Measurements from ENCODE around the gene MPDU1. TPM values are rescaled to one million over a fixed set of nuclear protein-coding genes. Genes with fewer than 3 reads are reported as not detected.

MPDU1 gene
- total and polyA plus RNA-seq, 3 experiments from 2014 or later: 40.5 to 124 (median 115) TPM

GRCh38 chr17:7557147-7557764, 26.4 kb upstream of the MPDU1 start:
- Mint-ChIP-seq H3K27me3 (peaks cover 0 to 4% of the 10 kb centered on the region in 2 donors), H3K4me1 (peaks cover 37 to 42% (median 42%) of the 10 kb centered on the region in 3 donors), H3K36me3 (peaks cover 0 to 26% (median 2%) of the 10 kb centered on the region in 3 donors), H3K27ac (peak overlapping the region in 1 of 8 donors; percentile 42), H3K4me3 (no peak overlapping the region), H3K9me3 (peaks cover 0 to 2% (median 0%) of the 10 kb centered on the region in 5 donors)
- ChIA-PET CTCF (interaction anchor here (1.6 to 2.6 kb wide), 3 partner anchors 34 to 201 kb away, joined by 6 to 10 read pairs (median 9); partner anchors contain the start of gene TMEM95), POLR2A (no interaction called here)
- H3K9me3 ChIP-seq (ENCODE audit: low read length): no peaks in the 10 kb centered on the region
- peaks cover 51% of the 10 kb centered on the region for H3K4me1 ChIP-seq (ENCODE audit: insufficient read depth, low read length)
- H3K4me3 ChIP-seq (ENCODE audit: low read length): no peak overlapping the region
- no peaks in the 10 kb centered on the region for H3K27me3 ChIP-seq (ENCODE audit: insufficient read depth, low read length, poor library complexity, severe bottlenecking)
- H3K27ac ChIP-seq (ENCODE audit: low read depth, low read length): no peak overlapping the region
- H3K36me3 ChIP-seq (ENCODE audit: insufficient read depth, low read length): no peaks in the 10 kb centered on the region
- DNase-seq: no peak

GRCh38 chr17:7557775-7558543, 25.7 kb upstream of the MPDU1 start:
- Mint-ChIP-seq H3K4me1 (peaks cover 37 to 42% (median 42%) of the 10 kb centered on the region in 3 donors), H3K27me3 (peaks cover 0 to 4% of the 10 kb centered on the region in 2 donors), H3K4me3 (no peak overlapping the region), H3K36me3 (peaks cover 0 to 30% (median 3%) of the 10 kb centered on the region in 3 donors), H3K9me3 (peaks cover 0 to 2% (median 0%) of the 10 kb centered on the region in 5 donors), H3K27ac (peak overlapping the region in 4 of 8 donors; percentile 42 to 66 (median 50))
- no peak for DNase-seq
- Histone ChIP-seq H3K4me1 (ENCODE audit: insufficient read depth, low read length) (peaks cover 51% of the 10 kb centered on the region), H3K4me3 (ENCODE audit: low read length) (no peak overlapping the region), H3K36me3 (ENCODE audit: insufficient read depth, low read length) (no peaks in the 10 kb centered on the region), H3K9me3 (ENCODE audit: low read length) (no peaks in the 10 kb centered on the region), H3K27me3 (ENCODE audit: insufficient read depth, low read length, poor library complexity, severe bottlenecking) (no peaks in the 10 kb centered on the region), H3K27ac (ENCODE audit: low read depth, low read length) (no peak overlapping the region)
- ChIA-PET POLR2A (no interaction called here), CTCF (interaction anchor here (1.6 to 2.6 kb wide), 4 partner anchors 31 to 202 kb away, joined by 6 to 10 read pairs (median 8); partner anchors contain the start of genes SOX15 and TMEM95)

- no peaks in the 10 kb centered on the region for H3K9me3 ChIP-seq (ENCODE audit: low read length)
- H3K27ac ChIP-seq (ENCODE audit: low read depth, low read length): no peak within 1 kb of the TSS
- Mint-ChIP-seq H3K36me3 (peaks cover 0 to 28% (median 3%) of the 10 kb centered on the region in 3 donors), H3K4me3 (peak within 1 kb of the TSS in 4 of 7 donors; percentile 16 to 89 (median 56)), H3K27ac (peak within 1 kb of the TSS in 6 of 8 donors; percentile 29 to 93 (median 50)), H3K9me3 (peaks cover 0 to 2% (median 0%) of the 10 kb centered on the region in 5 donors), H3K27me3 (peaks cover 0 to 4% of the 10 kb centered on the region in 2 donors), H3K4me1 (peaks cover 31 to 38% (median 36%) of the 10 kb centered on the region in 3 donors)
- H3K27me3 ChIP-seq (ENCODE audit: insufficient read depth, low read length, poor library complexity, severe bottlenecking): no peaks in the 10 kb centered on the region
- ChIA-PET CTCF (interaction anchor here (1.7 to 3.9 kb wide), 3 partner anchors 31 to 203 kb away, joined by 6 to 37 read pairs (median 9); partner anchors contain the start of genes SOX15 and TMEM95), POLR2A (interaction anchor here (0.5 kb wide), 1 partner anchor 38 kb away, joined by 10 read pairs; no protein-coding TSS in a partner anchor)
- no peak within 1 kb of the TSS for H3K4me3 ChIP-seq (ENCODE audit: low read length)
- peaks cover 46% of the 10 kb centered on the region for H3K4me1 ChIP-seq (ENCODE audit: insufficient read depth, low read length)
- DNase-seq: peak in 1 of 5 donors; percentile 42
- peaks cover 1% of the 10 kb centered on the region for H3K36me3 ChIP-seq (ENCODE audit: insufficient read depth, low read length)
Observed at GRCh38 chr17:7558544-7559319, 24.9 kb upstream of the MPDU1 start, which contains the start of gene TNFSF13. Gene TNFSF13 (plus strand): TSS chr17:7558750. CDS start chr17:7559040, 290 bp downstream.

DNA sequence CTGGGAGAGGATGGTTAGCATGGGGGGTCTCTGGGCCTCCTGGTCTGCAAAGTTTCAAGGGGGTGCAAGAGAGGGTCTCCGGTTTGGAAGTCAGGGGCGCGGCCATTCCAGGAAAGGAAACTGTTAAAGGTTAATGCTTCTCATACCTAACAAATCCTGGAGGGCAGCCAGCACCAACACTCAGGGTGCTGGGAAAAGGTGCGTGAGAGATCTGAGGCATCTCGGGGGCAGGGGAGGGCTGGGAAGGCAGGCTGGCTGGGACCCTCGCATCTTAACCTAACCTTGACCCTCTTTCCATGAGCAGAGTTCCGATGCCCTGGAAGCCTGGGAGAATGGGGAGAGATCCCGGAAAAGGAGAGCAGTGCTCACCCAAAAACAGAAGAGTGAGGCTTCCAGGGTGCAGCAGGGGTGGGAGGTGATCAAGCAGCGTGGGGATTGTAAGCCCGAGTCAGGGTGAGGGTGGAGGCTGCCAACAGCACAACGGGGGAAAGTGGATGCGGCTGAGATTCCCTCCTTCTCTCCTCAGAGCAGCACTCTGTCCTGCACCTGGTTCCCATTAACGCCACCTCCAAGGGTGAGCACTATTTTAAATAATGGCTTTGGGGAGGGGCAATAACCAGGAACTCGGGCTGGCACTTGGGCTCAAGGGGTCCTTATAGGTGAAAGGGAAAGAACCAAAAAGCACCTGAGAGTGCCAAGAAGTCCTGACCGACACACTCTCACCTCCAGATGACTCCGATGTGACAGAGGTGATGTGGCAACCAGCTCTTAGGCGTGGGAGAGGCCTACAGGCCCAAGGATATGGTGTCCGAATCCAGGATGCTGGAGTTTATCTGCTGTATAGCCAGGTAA, 24.1 kb upstream of the MPDU1 start:
- CTCF ChIA-PET: interaction anchor here (1.0 to 3.9 kb wide), 25 partner anchors 10 to 263 kb away, joined by 3 to 75 read pairs (median 9); partner anchors contain the start of genes ACAP1, CHRNB1, MPDU1 and NEURL4
- Mint-ChIP-seq H3K4me3 (peak overlapping the region in 3 of 7 donors; percentile 38 to 89 (median 73)), H3K27ac (peak overlapping the region in 5 of 8 donors; percentile 29 to 99 (median 93)), H3K36me3 (peaks cover 0 to 33% (median 5%) of the 10 kb centered on the region in 3 donors), H3K27me3 (peaks cover 0 to 4% of the 10 kb centered on the region in 2 donors), H3K9me3 (peaks cover 0 to 2% (median 0%) of the 10 kb centered on the region in 5 donors), H3K4me1 (peaks cover 29 to 41% (median 32%) of the 10 kb centered on the region in 3 donors)
- H3K36me3 ChIP-seq (ENCODE audit: insufficient read depth, low read length): peaks cover 9% of the 10 kb centered on the region
- H3K27me3 ChIP-seq (ENCODE audit: insufficient read depth, low read length, poor library complexity, severe bottlenecking): no peaks in the 10 kb centered on the region
- no peak overlapping the region for H3K27ac ChIP-seq (ENCODE audit: low read depth, low read length)
- H3K4me1 ChIP-seq (ENCODE audit: insufficient read depth, low read length): peaks cover 42% of the 10 kb centered on the region
- no peak overlapping the region for H3K4me3 ChIP-seq (ENCODE audit: low read length)
- POLR2A ChIA-PET: interaction anchor here (0.5 to 2.1 kb wide), 5 partner anchors 38 to 123 kb away, joined by 3 to 10 read pairs (median 6); partner anchors contain the start of genes FGF11 and POLR2A
- no peak for DNase-seq
- no peaks in the 10 kb centered on the region for H3K9me3 ChIP-seq (ENCODE audit: low read length)

GRCh38 chr17:7560172-7561027, 23.3 kb upstream of the MPDU1 start:
- Histone ChIP-seq H3K36me3 (ENCODE audit: insufficient read depth, low read length) (peaks cover 16% of the 10 kb centered on the region), H3K4me1 (ENCODE audit: insufficient read depth, low read length) (peaks cover 39% of the 10 kb centered on the region), H3K9me3 (ENCODE audit: low read length) (no peaks in the 10 kb centered on the region), H3K27ac (ENCODE audit: low read depth, low read length) (peak overlapping the region; percentile 94), H3K27me3 (ENCODE audit: insufficient read depth, low read length, poor library complexity, severe bottlenecking) (no peaks in the 10 kb centered on the region), H3K4me3 (ENCODE audit: low read length) (peak overlapping the region; percentile 95)
- H3K9me3 Mint-ChIP-seq: peaks cover 0 to 2% (median 0%) of the 10 kb centered on the region in 5 donors
- DNase-seq: peak in 3 of 5 donors; percentile 33 to 64 (median 49)
- ChIA-PET CTCF (interaction anchor here (0.6 to 3.9 kb wide), 40 partner anchors 10 to 340 kb away, joined by 3 to 75 read pairs (median 6); partner anchors contain the start of genes ACAP1, CHRNB1, FXR2 and GABARAP), POLR2A (interaction anchor here (0.5 to 2.4 kb wide), 19 partner anchors 11 to 632 kb away, joined by 3 to 13 read pairs (median 6); partner anchors contain the start of genes ACAP1, CD68, FGF11 and MPDU1)
- peaks cover 0 to 4% of the 10 kb centered on the region in 2 donors for H3K27me3 Mint-ChIP-seq
- H3K4me3 Mint-ChIP-seq: peak overlapping the region; percentile 88 to 97 (median 89)
- peaks cover 26 to 36% (median 29%) of the 10 kb centered on the region in 3 donors for H3K4me1 Mint-ChIP-seq
- peak overlapping the region; percentile 91 to 99 (median 98) for H3K27ac Mint-ChIP-seq
- H3K36me3 Mint-ChIP-seq: peaks cover 0 to 41% (median 3%) of the 10 kb centered on the region in 3 donors

DNA sequence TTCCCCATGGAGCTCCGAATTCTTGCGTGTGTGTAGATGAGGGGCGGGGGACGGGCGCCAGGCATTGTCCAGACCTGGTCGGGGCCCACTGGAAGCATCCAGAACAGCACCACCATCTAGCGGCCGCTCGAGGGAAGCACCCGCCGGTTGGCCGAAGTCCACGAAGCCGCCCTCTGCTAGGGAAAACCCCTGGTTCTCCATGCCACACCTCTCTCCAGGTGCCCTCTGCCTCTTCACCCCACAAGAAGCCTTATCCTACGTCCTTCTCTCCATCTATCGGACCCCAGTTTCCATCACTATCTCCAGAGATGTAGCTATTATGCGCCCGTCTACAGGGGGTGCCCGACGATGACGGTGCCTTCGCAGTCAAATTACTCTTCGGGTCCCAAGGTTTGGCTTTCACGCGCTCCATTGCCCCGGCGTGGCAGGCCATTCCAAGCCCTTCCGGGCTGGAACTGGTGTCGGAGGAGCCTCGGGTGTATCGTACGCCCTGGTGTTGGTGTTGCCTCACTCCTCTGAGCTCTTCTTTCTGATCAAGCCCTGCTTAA, 22.6 kb upstream of the MPDU1 start:
- POLR2A ChIA-PET: interaction anchor here (0.5 to 2.4 kb wide), 18 partner anchors 11 to 631 kb away, joined by 3 to 13 read pairs (median 6); partner anchors contain the start of genes ACAP1, CD68, FGF11 and MPDU1
- H3K27ac ChIP-seq (ENCODE audit: low read depth, low read length): peak overlapping the region; percentile 94
- peaks cover 37% of the 10 kb centered on the region for H3K4me1 ChIP-seq (ENCODE audit: insufficient read depth, low read length)
- peak overlapping the region; percentile 91 to 99 (median 98) for H3K27ac Mint-ChIP-seq
- peaks cover 21% of the 10 kb centered on the region for H3K36me3 ChIP-seq (ENCODE audit: insufficient read depth, low read length)
- H3K4me1 Mint-ChIP-seq: peaks cover 23 to 33% (median 25%) of the 10 kb centered on the region in 3 donors
- peaks cover 0 to 4% of the 10 kb centered on the region in 2 donors for H3K27me3 Mint-ChIP-seq
- H3K27me3 ChIP-seq (ENCODE audit: insufficient read depth, low read length, poor library complexity, severe bottlenecking): no peaks in the 10 kb centered on the region
- no peaks in the 10 kb centered on the region for H3K9me3 ChIP-seq (ENCODE audit: low read length)
- peaks cover 0 to 2% (median 0%) of the 10 kb centered on the region in 5 donors for H3K9me3 Mint-ChIP-seq
- DNase-seq: peak; percentile 74 to 85 (median 81)
- H3K4me3 ChIP-seq (ENCODE audit: low read length): peak overlapping the region; percentile 95
- CTCF ChIA-PET: interaction anchor here (0.6 to 3.9 kb wide), 42 partner anchors 9 to 341 kb away, joined by 3 to 75 read pairs (median 6); partner anchors contain the start of genes ACAP1, CHRNB1, FXR2 and GABARAP
- peaks cover 0 to 42% (median 3%) of the 10 kb centered on the region in 3 donors for H3K36me3 Mint-ChIP-seq
- H3K4me3 Mint-ChIP-seq: peak overlapping the region; percentile 88 to 97 (median 89)
